Adrenal gland (tissue), 12 donors: ENCODE data around the gene ATP13A4. TPM values are rescaled to one million over a fixed set of nuclear protein-coding genes. Genes with fewer than 3 reads are reported as not detected.

Source experiments
- DNase-seq, 7 donors: peaks; one replicate each; pipeline ENCODE4 v3.0.0-alpha.2; 2019 to 2020
- H3K27ac ChIP-seq, 5 donors: fragments of 200-600 bp; sonication (generic) in 4 of 5; 1 replicate in 3 of 5; 2 replicates in 2 of 5; pipeline versions ENCODE4 v1.5.1 to v1.8.0; 2016 to 2020; ENCODE audit warnings: mild to moderate bottlenecking in 1 of 5
- H3K27me3 ChIP-seq: fragments of 200-600 bp; 2 replicates; pipeline ENCODE4 v1.8.0; 2021
- H3K36me3 ChIP-seq, 2 donors: fragments of 200-600 bp; replicated peaks in 1 of 2; 1 replicate in 1 of 2; 2 replicates in 1 of 2; pipeline versions ENCODE4 v1.5.1 to v1.8.0; 2018 to 2022
- H3K4me1 ChIP-seq, 2 donors: fragments of 200-600 bp; replicated peaks in 1 of 2; 1 replicate in 1 of 2; 2 replicates in 1 of 2; pipeline versions ENCODE4 v1.5.1 to v1.8.0; 2018 to 2021
- H3K4me3 ChIP-seq, 4 donors: fragments of 200-600 bp; sonication (generic) in 3 of 4; one replicate each; pipeline ENCODE4 v1.5.1; 2016 to 2018
- H3K9me3 ChIP-seq, 3 donors: fragments of 200-600 bp; sonication (generic) in 1 of 3; replicated peaks in 1 of 3; 1 replicate in 2 of 3; 2 replicates in 1 of 3; pipeline versions ENCODE4 v1.5.1 to v1.8.0; 2016 to 2021
- CTCF ChIP-seq, 6 experiments: fragments of 450-650 bp in 4 of 6; fragments of 200-600 bp in 2 of 6; sonication (generic) in 1 of 6; IDR thresholded peaks; 1 replicate in 5 of 6; 2 replicates in 1 of 6; pipeline versions ENCODE4 v1.5.1 to v1.8.0; 2016 to 2021; ENCODE audit warnings: antibody characterized with exemption in 6 of 6, mild to moderate bottlenecking in 2 of 6, moderate library complexity in 1 of 6
- POLR2A ChIP-seq, 2 donors: fragments of 450-650 bp; IDR thresholded peaks; one replicate each; pipeline ENCODE4 v1.6.1; 2017; ENCODE audit warnings: antibody characterized with exemption in 2 of 2, mild to moderate bottlenecking in 2 of 2, moderate library complexity in 1 of 2
- WGBS, 4 donors: extraction: QIAGEN DNeasy Blood & Tissue Kit in 2 of 4; methylation state at CpG; one replicate each; pipeline versions ENCODE4 v1.1.5 to v1.1.7; 2013 to 2017; 5-methylcytosine and 5-hydroxymethylcytosine counted together
- intact Hi-C, 2 donors: fragments of 100-400 bp; cut with DNase I; formaldehyde crosslinking; loops; one replicate each; pipeline versions ENCODE4 v1.14.1 to v1.15.0; 2022 to 2023
- polyA plus RNA-seq, 3 donors: library from polyadenylated mRNA; stranded (reverse); fragments of 200-250 nt in 2 of 3; fragments of 350-450 nt in 1 of 3; fragmentation: Illumina TruSeq in 1 of 3; extraction: RNeasy Lipid Tissue Mini Kit (QIAGEN cat#74804) in 1 of 3; gene quantifications; one replicate each; pipeline ENCODE4 v1.2.3, GENCODE V29; 2013 to 2014
- total RNA-seq, 9 donors: library from RNA; depleted of rRNA in 4 of 9; stranded (reverse); fragments of >200 nt in 4 of 9; fragments of 120-200 nt in 1 of 9; fragmentation: NEBNext Ultra II Directional in 1 of 9; extraction: Animal tissue kit (Norgen Biotek cat#: 25700) in 1 of 9; gene quantifications; one replicate each; pipeline versions ENCODE4 v1.1.0 to v1.2.4, GENCODE V29; 2013 to 2023
- donor health status: healthy with polysubstance abuse.
- donor health status: Bipolar disorder and iron deficiency.
- donor health status: DM: yes; HTN: yes; CAD: no.
- donor health status: DM: no; HTN: no; CAD: no.
- donor health status: DM: no; HTN: no; CAD: no.
- donor health status: DM: yes; HTN: yes; CAD: no.

Gene ATP13A4
- total and polyA plus RNA-seq, 12 donors = 0.14 to 2.9 (median 0.57) TPM; not detected in 1

GRCh38 chr3:193372783-193373182 is 181.9 kb downstream of the ATP13A4 start:
- intact Hi-C loops = no loop called here
- no peak overlapping the region for H3K27ac ChIP-seq
- DNase-seq = no peak
- H3K9me3 ChIP-seq = no peaks in the 10 kb centered on the region
- no peak overlapping the region for H3K4me3 ChIP-seq
- H3K4me1 ChIP-seq = no peaks in the 10 kb centered on the region
- no peaks in the 10 kb centered on the region for H3K27me3 ChIP-seq
- no peaks in the 10 kb centered on the region for H3K36me3 ChIP-seq
- TF ChIP-seq POLR2A (IDR thresholded peaks at IDR 0.05) (no peak), CTCF (IDR thresholded peaks at IDR 0.05) (no peak)

- no peak for DNase-seq
- WGBS, 4 donors = 63 to 85% (median 76%) methylated on average over 1 of the region's 1 CpG
- Histone ChIP-seq H3K4me1 (no peaks in the 10 kb centered on the region), H3K36me3 (no peaks in the 10 kb centered on the region), H3K4me3 (no peak overlapping the region), H3K27me3 (no peaks in the 10 kb centered on the region), H3K9me3 (no peaks in the 10 kb centered on the region), H3K27ac (no peak overlapping the region)
- intact Hi-C loops = no loop called here
- no peak for TF ChIP-seq POLR2A (IDR thresholded peaks at IDR 0.05)
- TF ChIP-seq CTCF (IDR thresholded peaks at IDR 0.05) = no peak
Observed at GRCh38 chr3:193367868-193368267, 186.8 kb downstream of the ATP13A4 start.

GRCh38 chr3:193357291-193357690 is 197.4 kb downstream of the ATP13A4 start:
- H3K4me3 ChIP-seq = no peak overlapping the region
- H3K9me3 ChIP-seq = no peaks in the 10 kb centered on the region
- DNase-seq = no peak
- no peaks in the 10 kb centered on the region for H3K36me3 ChIP-seq
- 88 to 90% (median 89%) methylated on average over 3 of the region's 3 CpGs for WGBS, 4 donors
- intact Hi-C loops = no loop called here
- H3K27ac ChIP-seq = no peak overlapping the region
- TF ChIP-seq CTCF (IDR thresholded peaks at IDR 0.05) (no peak), POLR2A (IDR thresholded peaks at IDR 0.05) (no peak)
- no peaks in the 10 kb centered on the region for H3K27me3 ChIP-seq
- H3K4me1 ChIP-seq = no peaks in the 10 kb centered on the region

GRCh38 chr3:193354423-193354822 is 200.3 kb downstream of the ATP13A4 start:
- Histone ChIP-seq H3K4me1 (peaks cover 14% of the 10 kb centered on the region in 2 donors), H3K4me3 (no peak overlapping the region), H3K27me3 (no peaks in the 10 kb centered on the region), H3K36me3 (no peaks in the 10 kb centered on the region), H3K27ac (no peak overlapping the region), H3K9me3 (no peaks in the 10 kb centered on the region)
- DNase-seq = no peak
- intact Hi-C loops = no loop called here
- TF ChIP-seq CTCF (IDR thresholded peaks at IDR 0.05) = no peak
- TF ChIP-seq POLR2A (IDR thresholded peaks at IDR 0.05) = no peak
- 71 to 85% (median 79%) methylated on average over 5 of the region's 5 CpGs for WGBS, 4 donors

Other genes with a start within 250 kb of the ATP13A4 start
- 1 to 10 TPM in 1 of 9 donors, not detected in 8; 1.1 TPM for gene ATP13A5, start 176.1 kb downstream of the ATP13A4 start, total RNA-seq
- gene ATP13A5, start 176.1 kb downstream of the ATP13A4 start, polyA plus RNA-seq = not detected
- gene OPA1, start 38.3 kb upstream of the ATP13A4 start, total RNA-seq = 100 to 1,000 TPM in 4 of 9 donors, 10 to 100 TPM in 5; 40.6 to 155 (median 58.4) TPM
- 100 to 1,000 TPM in 1 of 3 donors, 10 to 100 TPM in 2; 13.0 to 194 (median 13.9) TPM for gene OPA1, start 38.3 kb upstream of the ATP13A4 start, polyA plus RNA-seq